HepG2 (cell line): ENCODE results near the gene CRYZ. TPM values are rescaled to one million over a fixed set of nuclear protein-coding genes. Genes with fewer than 3 reads are reported as not detected.
A peak's percentile ranks its signal among the peaks of the same experiment; 100 is the strongest.

Experiments
- ARHGAP35 ChIP-seq: sonication (generic); formaldehyde crosslinking; IDR thresholded peaks from 2 replicates; pipeline ENCODE4 v1.9.0; 2022; ENCODE audit warnings: mild to moderate bottlenecking, inconsistent platforms, moderate library complexity, missing genetic modification reagents, borderline replicate concordance
- ATAD3A ChIP-seq: sonication (generic); formaldehyde crosslinking; IDR thresholded peaks from 2 replicates; pipeline ENCODE4 v1.4.0; 2020; ENCODE audit warnings: missing genetic modification reagents
- CEBPZ ChIP-seq: IDR thresholded peaks from 2 replicates; pipeline ENCODE4 v1.6.1; 2012; ENCODE audit warnings: low read length, improper control_type of control experiment
- FOXK1 ChIP-seq: sonication (generic); formaldehyde crosslinking; IDR thresholded peaks from 2 replicates; pipeline ENCODE4 v1.4.0; 2020; ENCODE audit warnings: low read depth, missing genetic modification reagents, borderline replicate concordance
- FOXO1 ChIP-seq: sonication (generic); formaldehyde crosslinking; IDR thresholded peaks from 2 replicates; pipeline ENCODE4 v1.4.0; 2020; ENCODE audit warnings: missing genetic modification reagents
- GATAD2A ChIP-seq: IDR thresholded peaks from 2 replicates; pipeline ENCODE4 v1.6.1; 2016
- HNRNPH1 ChIP-seq: fragments of 200-400 bp; formaldehyde crosslinking; optimal IDR thresholded peaks from 2 replicates; pipeline ENCODE3; 2017; ENCODE audit warnings: mild to moderate bottlenecking, low read depth, low read length
- KDM5B ChIP-seq: sonication (generic); formaldehyde crosslinking; IDR thresholded peaks from 2 replicates; pipeline ENCODE4 v1.4.0; 2020; ENCODE audit warnings: missing genetic modification reagents, mild to moderate bottlenecking, borderline replicate concordance
- RXRA ChIP-seq: sonication (generic); formaldehyde crosslinking; IDR thresholded peaks from 2 replicates; pipeline ENCODE4 v1.5.1; 2020; ENCODE audit warnings: missing genetic modification reagents
- TBX2 ChIP-seq: sonication (generic); formaldehyde crosslinking; IDR thresholded peaks from 2 replicates; pipeline ENCODE4 v1.5.0; 2020; ENCODE audit warnings: missing genetic modification reagents, mild to moderate bottlenecking, borderline replicate concordance
- YEATS4 ChIP-seq: sonication (generic); formaldehyde crosslinking; IDR thresholded peaks from 2 replicates; pipeline ENCODE4 v1.4.0; 2020; ENCODE audit warnings: missing genetic modification reagents, borderline replicate concordance
- ZBTB20 ChIP-seq: sonication (generic); formaldehyde crosslinking; IDR thresholded peaks from 2 replicates; pipeline ENCODE4 v1.8.1; 2023; ENCODE audit warnings: missing genetic modification reagents, low read depth, mild to moderate bottlenecking, borderline replicate concordance
- ZNF280B ChIP-seq: sonication (generic); formaldehyde crosslinking; IDR thresholded peaks from 2 replicates; pipeline ENCODE4 v1.5.0; 2020; ENCODE audit warnings: missing genetic modification reagents, mild to moderate bottlenecking, borderline replicate concordance
- ZNF644 ChIP-seq: IDR thresholded peaks from 2 replicates; pipeline ENCODE4 v1.6.1; 2016; ENCODE audit warnings: low read depth
- ZSCAN12 ChIP-seq: sonication (generic); formaldehyde crosslinking; IDR thresholded peaks from 2 replicates; pipeline ENCODE4 v1.9.0; 2021; ENCODE audit warnings: mild to moderate bottlenecking, missing genetic modification reagents
- polyA plus RNA-seq, 8 experiments: library from polyadenylated mRNA; depleted of rRNA in 3 of 8; stranded (reverse) in 7 of 8; unstranded in 1 of 8; fragments of >200 nt; fragmentation: Illumina TruSeq in 4 of 8; extraction: Trizol in 4 of 8; gene quantifications; 2 replicates each; pipeline versions ENCODE4 v1.2.1 to v1.2.3, GENCODE V29; 2011 to 2016; ENCODE audit warnings: low read depth in 4 of 8, missing spikeins in 1 of 8, mixed read lengths in 1 of 8; ENCODE audit not compliant: insufficient read depth in 1 of 8
- total RNA-seq, 5 experiments: library from RNA; depleted of rRNA; stranded (reverse); fragments of >200 nt; fragmentation: Illumina TruSeq; extraction: Trizol; gene quantifications; 2 replicates each; pipeline ENCODE4 v1.2.3, GENCODE V29; 2016; ENCODE audit warnings: low read depth in 1 of 5
- TF ChIP-seq, protein P1 (sequence below): sonication (generic); formaldehyde crosslinking; conservative IDR thresholded peaks from 2 replicates; pipeline ENCODE4 v1.8.0; 2022; ENCODE audit warnings: mild to moderate bottlenecking, moderate library complexity, missing genetic modification reagents
- TF ChIP-seq, protein P2 (sequence below): sonication (generic); formaldehyde crosslinking; IDR thresholded peaks from 2 replicates; pipeline ENCODE4 v1.9.0; 2021; ENCODE audit warnings: missing genetic modification reagents, borderline replicate concordance

Gene CRYZ
- total and polyA plus RNA-seq, 2 of the 13 experiments (the other 11 are each of a cell fraction or from before 2014, with no cell fraction given), result 115 to 211 TPM

- TF ChIP-seq ZSCAN12 (CRISPR knock-in tag) (no peak; the same call in 1 of the 2 replicates), ZBTB20 (CRISPR knock-in tag) (0 out of 2 replicates have a peak, but pooled peaks have one; percentile 75), CEBPZ (no peak), ZNF644 (CRISPR knock-in tag) (peak; percentile 69), ATAD3A (peak; percentile 46; the same call in 1 of the 2 replicates), HNRNPH1 (no peak), ZNF280B (peak; percentile 87; the same call in 1 of the 2 replicates), KDM5B (CRISPR knock-in tag) (peak; percentile 83; the same call in 1 of the 2 replicates), ARHGAP35 (CRISPR knock-in tag) (peak; percentile 85), RXRA (CRISPR knock-in tag) (peak; percentile 60; the same call in 1 of the 2 replicates), FOXO1 (CRISPR knock-in tag) (peak; percentile 49; the same call in 1 of the 2 replicates), FOXK1 (CRISPR knock-in tag) (peak; percentile 72), TBX2 (CRISPR knock-in tag) (peak; percentile 73), YEATS4 (CRISPR knock-in tag) (peak; percentile 90), GATAD2A (CRISPR knock-in tag) (peak; percentile 81)
- TF ChIP-seq, protein P1, sequence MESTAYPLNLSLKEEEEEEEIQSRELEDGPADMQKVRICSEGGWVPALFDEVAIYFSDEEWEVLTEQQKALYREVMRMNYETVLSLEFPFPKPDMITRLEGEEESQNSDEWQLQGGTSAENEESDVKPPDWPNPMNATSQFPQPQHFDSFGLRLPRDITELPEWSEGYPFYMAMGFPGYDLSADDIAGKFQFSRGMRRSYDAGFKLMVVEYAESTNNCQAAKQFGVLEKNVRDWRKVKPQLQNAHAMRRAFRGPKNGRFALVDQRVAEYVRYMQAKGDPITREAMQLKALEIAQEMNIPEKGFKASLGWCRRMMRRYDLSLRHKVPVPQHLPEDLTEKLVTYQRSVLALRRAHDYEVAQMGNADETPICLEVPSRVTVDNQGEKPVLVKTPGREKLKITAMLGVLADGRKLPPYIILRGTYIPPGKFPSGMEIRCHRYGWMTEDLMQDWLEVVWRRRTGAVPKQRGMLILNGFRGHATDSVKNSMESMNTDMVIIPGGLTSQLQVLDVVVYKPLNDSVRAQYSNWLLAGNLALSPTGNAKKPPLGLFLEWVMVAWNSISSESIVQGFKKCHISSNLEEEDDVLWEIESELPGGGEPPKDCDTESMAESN (CRISPR knock-in tag), result peak; percentile 77; the same call in 1 of the 2 replicates
- TF ChIP-seq, protein P2, sequence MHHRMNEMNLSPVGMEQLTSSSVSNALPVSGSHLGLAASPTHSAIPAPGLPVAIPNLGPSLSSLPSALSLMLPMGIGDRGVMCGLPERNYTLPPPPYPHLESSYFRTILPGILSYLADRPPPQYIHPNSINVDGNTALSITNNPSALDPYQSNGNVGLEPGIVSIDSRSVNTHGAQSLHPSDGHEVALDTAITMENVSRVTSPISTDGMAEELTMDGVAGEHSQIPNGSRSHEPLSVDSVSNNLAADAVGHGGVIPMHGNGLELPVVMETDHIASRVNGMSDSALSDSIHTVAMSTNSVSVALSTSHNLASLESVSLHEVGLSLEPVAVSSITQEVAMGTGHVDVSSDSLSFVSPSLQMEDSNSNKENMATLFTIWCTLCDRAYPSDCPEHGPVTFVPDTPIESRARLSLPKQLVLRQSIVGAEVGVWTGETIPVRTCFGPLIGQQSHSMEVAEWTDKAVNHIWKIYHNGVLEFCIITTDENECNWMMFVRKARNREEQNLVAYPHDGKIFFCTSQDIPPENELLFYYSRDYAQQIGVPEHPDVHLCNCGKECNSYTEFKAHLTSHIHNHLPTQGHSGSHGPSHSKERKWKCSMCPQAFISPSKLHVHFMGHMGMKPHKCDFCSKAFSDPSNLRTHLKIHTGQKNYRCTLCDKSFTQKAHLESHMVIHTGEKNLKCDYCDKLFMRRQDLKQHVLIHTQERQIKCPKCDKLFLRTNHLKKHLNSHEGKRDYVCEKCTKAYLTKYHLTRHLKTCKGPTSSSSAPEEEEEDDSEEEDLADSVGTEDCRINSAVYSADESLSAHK (CRISPR knock-in tag), result 0 out of 2 replicates have a peak, but pooled peaks have one; percentile 35
These were observed at the start of gene CRYZ, which contains the start of gene TYW3 (continued) for GRCh38 chr1:74732960-74733603.
